ENCODE data around the gene BAK1. TPM values are rescaled to one million over a fixed set of nuclear protein-coding genes. Genes with fewer than 3 reads are reported as not detected.

Gene BAK1
- total and polyA plus RNA-seq, 2 donors, result 8.8 to 18.7 TPM

DNA sequence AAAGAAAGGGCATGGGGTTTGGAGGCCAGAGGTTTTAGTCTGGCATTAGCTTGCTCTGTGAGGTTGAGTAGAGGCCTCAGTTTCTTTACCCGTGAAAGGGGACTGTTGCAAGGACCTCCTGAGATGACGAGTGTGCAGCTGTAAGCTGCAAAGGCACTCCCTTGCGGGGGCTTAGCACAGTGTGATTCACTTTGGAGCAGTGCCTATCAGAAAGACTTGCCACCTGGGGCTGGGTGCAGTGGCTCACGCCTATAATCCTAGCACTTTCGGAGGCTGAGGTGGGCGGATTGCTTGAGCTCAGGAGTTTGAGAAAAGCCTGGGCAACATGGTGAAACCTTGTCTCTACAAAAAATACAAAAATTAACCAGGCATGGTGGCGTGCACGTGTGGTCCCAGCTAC lies 7.5 kb upstream of the BAK1 start:
- Histone ChIP-seq H3K27ac (ENCODE audit: low read depth) (no peak overlapping the region), H3K36me3 (ENCODE audit: insufficient read depth) (no peaks in the 10 kb centered on the region), H3K4me1 (ENCODE audit: insufficient read depth) (no peaks in the 10 kb centered on the region), H3K4me3 (ENCODE audit: low read depth, low read length) (no peak overlapping the region)
- WGBS, result 84% methylated on average over 8 of the region's 8 CpGs
- no peak for DNase-seq (ENCODE audit: extremely low spot score)

DNA sequence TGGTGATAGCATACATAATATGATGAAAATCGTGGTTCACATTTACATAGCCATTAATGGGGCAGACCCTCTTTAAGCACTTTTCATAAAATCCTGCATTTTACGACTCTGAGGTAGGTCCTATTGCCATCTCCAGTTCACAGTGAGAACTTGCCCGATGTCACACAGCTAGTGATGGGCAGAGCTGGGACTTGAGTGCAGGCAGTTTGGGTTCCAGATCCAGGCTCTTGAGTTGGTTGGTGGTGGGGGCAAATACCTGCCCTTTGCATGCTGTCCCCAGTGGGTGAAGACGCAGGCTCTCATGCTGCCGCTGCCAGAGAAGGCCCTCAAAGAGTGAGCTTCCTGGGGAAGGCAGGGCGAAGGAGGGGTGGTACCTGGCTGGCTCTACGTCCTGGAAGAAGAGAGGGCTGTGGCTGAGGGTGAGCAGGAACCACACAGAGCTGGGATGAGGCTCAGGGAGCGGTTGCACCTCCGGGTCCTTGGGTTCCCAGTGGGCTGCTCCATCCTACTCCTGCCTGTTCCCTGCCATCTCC lies 6.1 kb upstream of the BAK1 start:
- no peak overlapping the region for H3K4me3 ChIP-seq (ENCODE audit: low read depth, low read length)
- H3K27ac ChIP-seq (ENCODE audit: low read depth), result no peak overlapping the region
- H3K4me1 ChIP-seq (ENCODE audit: insufficient read depth), result no peaks in the 10 kb centered on the region
- H3K36me3 ChIP-seq (ENCODE audit: insufficient read depth), result no peaks in the 10 kb centered on the region
- 78% methylated on average over 9 of the region's 9 CpGs for WGBS
- no peak for DNase-seq (ENCODE audit: extremely low spot score)

DNA sequence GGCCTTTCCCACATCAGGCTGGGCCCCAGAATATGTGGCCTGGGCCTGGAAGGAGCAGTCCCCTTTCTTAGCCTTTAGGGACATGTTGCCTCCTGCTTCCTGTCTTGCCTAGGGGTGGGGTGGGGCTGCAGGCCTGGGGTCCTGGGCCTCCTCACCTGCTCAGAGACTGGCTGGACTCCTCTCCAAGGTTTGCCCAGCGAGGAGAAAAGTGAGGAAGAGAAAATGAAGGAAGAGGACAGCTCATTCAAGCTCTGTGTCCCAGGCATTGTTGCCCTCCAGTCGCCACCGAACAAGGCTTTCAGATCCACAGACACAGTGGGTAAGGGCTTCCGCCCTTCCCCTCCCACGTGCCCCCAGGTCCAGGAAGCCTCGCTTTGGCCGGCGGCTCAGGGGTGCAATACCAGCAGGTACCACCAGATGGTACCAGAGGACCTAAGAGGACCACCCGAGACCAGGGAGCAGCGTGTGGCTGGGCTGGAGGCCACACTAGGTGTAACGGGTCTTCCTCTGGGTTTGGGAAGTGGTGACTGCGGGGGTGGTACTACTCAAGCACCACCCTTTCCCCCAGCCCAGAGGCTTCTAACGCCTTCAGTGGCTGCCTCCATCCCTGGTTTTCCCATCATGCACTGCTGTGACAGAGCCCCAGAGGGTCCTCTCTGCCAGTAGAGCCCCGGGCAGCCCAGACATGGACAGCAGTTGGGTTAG lies 5.5 kb upstream of the BAK1 start:
- Histone ChIP-seq H3K36me3 (ENCODE audit: insufficient read depth) (no peaks in the 10 kb centered on the region), H3K4me3 (ENCODE audit: low read depth, low read length) (no peak overlapping the region), H3K4me1 (ENCODE audit: insufficient read depth) (no peaks in the 10 kb centered on the region), H3K27ac (ENCODE audit: low read depth) (no peak overlapping the region)
- 9% methylated on average over 14 of the region's 14 CpGs for WGBS
- no peak for DNase-seq (ENCODE audit: extremely low spot score)

DNA sequence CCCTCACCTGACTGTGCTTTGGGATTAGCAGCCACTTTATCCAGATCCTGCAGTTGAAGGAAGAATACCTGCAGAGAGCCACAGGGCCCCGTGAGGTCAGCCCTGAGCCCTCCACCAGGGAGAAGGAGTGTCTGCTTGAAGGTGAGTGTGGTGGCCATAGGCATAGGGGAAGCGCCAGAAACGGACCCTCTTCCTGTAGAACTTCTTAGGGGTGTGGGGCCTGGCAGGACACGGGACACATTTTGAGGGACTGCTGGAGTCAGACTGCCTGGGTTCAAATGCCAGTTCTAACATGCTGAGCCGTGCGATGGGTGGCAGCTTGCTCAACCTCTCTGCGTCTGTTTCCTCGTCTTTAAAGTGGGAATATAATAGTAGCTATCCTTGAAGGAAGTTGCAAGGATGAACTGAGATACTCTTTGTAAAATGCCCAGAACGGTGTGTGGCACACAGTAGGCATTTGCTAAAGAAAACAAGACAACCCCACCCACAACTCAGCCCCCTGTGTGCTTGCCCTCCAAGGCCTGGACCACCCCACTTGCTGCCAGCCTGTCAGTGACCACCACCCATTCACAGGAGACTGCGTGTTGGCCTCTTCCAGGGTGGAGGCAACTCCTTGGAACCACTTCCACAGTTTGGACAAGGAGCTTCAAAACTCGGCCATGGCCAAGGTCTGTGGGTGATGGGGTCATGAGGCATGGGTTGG lies 4.8 kb upstream of the BAK1 start:
- 80% methylated on average over 11 of the region's 11 CpGs for WGBS

DNA sequence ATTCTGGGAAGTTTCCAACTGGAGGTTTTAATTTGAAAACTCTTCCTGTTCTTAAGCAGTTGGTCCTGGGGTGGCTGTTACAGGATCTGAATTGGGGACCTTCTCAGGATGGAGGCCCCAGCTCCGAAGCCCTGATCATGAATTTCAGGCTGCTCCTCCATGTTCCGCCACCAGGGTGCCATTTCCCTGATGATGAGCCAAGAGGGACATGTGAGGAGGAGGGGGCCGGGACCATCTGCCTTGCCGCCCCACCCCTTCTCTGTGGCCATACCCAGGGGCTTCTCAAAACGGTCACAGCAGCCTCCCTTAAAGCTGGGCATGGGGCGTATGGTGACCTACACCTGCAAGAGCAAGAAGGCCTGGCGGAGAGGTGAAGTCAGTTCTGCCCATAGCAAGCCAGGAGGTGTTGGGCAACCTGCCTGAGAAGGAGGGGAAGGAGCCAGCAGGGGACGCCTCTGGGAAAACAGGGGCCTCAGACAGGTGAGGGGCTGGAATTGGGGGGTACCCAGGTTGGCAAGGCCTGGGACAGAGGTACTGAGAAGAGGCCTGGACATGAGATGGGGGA lies 3.6 kb upstream of the BAK1 start:
- Histone ChIP-seq H3K36me3 (ENCODE audit: insufficient read depth) (no peaks in the 10 kb centered on the region), H3K4me3 (ENCODE audit: low read depth, low read length) (no peak overlapping the region), H3K27ac (ENCODE audit: low read depth) (no peak overlapping the region), H3K4me1 (ENCODE audit: insufficient read depth) (peaks cover 2% of the 10 kb centered on the region)
- DNase-seq (ENCODE audit: extremely low spot score), result no peak
- 68% methylated on average over 8 of the region's 8 CpGs for WGBS

More for the DNA sequence above, 4.8 kb upstream of the BAK1 start:
- H3K4me3 ChIP-seq (ENCODE audit: low read depth, low read length), result no peak overlapping the region
- no peak overlapping the region for H3K27ac ChIP-seq (ENCODE audit: low read depth)
- DNase-seq (ENCODE audit: extremely low spot score), result no peak
- H3K36me3 ChIP-seq (ENCODE audit: insufficient read depth), result no peaks in the 10 kb centered on the region
- no peaks in the 10 kb centered on the region for H3K4me1 ChIP-seq (ENCODE audit: insufficient read depth)

DNA sequence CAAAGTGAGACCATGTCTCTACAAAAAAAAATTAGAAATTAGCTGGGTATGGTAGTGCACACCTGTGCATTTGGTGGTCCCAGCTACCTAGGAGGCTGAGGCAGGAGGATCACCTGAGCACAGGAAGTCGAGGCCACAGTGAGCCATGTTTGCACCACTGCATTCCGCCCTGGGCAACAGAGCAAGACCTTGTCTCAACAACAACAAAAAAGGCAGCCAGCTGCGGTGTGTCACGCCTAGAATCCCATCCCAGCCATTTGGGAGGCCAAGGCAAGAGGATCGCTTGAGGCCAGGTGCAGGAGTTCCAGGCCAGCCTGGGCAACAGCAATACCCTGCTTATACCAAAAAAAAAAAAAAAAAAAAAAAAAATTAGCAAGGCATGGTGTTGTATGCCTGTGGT lies 1.1 kb upstream of the BAK1 start:
- WGBS, result 88% methylated on average over 5 of the region's 5 CpGs
- Histone ChIP-seq H3K36me3 (ENCODE audit: insufficient read depth) (no peaks in the 10 kb centered on the region), H3K4me1 (ENCODE audit: insufficient read depth) (peaks cover 3% of the 10 kb centered on the region)

DNA sequence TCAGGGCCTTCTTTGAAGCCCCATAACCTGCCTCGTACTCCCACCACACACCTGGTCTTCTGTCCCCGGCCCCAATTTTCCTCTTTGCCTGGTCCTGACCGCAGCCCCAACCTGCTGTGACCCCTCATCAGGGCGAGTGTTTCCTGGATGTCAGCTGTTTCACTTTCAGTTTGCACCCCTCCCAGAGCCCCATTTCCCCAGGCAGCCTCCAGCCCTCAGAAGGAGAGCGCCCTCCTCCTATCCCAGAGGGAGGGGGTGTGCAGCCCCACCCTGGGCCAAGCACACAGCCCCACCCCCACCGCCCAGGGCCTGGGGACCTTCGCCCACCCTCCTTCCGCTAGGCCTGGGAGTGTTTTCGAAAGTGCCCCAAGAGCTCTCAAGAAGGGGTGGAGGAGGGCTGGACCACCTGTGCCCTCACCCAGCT lies 1.5 kb downstream of the BAK1 start:
- Histone ChIP-seq H3K4me1 (ENCODE audit: insufficient read depth) (peaks cover 3% of the 10 kb centered on the region), H3K36me3 (ENCODE audit: insufficient read depth) (peaks cover 6% of the 10 kb centered on the region), H3K27ac (ENCODE audit: low read depth) (peak overlapping the region; percentile 30), H3K4me3 (ENCODE audit: low read depth, low read length) (peak overlapping the region; percentile 4)
- WGBS, result 81% methylated on average over 9 of the region's 9 CpGs
- DNase-seq (ENCODE audit: extremely low spot score), result no peak

More for the DNA sequence above, 1.1 kb upstream of the BAK1 start:
- H3K27ac ChIP-seq (ENCODE audit: low read depth), result no peak overlapping the region
- DNase-seq (ENCODE audit: extremely low spot score), result no peak
- H3K4me3 ChIP-seq (ENCODE audit: low read depth, low read length), result no peak overlapping the region

GRCh38 chr6:33578164-33578563 lies 1.9 kb downstream of the BAK1 start:
- Histone ChIP-seq H3K4me1 (ENCODE audit: insufficient read depth) (peaks cover 3% of the 10 kb centered on the region), H3K27ac (ENCODE audit: low read depth) (peak overlapping the region; percentile 30), H3K36me3 (ENCODE audit: insufficient read depth) (peaks cover 6% of the 10 kb centered on the region), H3K4me3 (ENCODE audit: low read depth, low read length) (peak overlapping the region; percentile 4)
- WGBS, result 95% methylated on average over 7 of the region's 7 CpGs
- DNase-seq (ENCODE audit: extremely low spot score), result no peak

DNA sequence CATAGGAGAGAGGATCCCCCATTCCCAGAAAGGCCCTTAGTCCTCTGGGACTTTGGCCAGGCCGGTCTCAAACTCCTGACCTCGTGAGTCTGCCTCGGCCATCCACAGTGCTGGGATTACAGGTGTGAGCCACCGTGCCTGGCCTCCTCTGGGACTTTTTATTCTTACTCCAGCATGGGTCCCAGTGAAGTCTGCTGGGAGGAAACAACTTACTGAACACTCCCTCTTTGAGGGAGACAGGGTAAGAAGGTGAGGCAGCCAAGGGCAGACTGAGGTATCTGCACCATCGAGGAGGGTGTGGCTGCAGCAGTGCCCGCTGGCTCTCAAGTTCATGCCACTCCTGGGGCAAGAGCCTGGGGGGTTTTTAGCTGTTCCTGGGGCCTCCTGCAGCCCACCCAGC lies 2.4 kb downstream of the BAK1 start:
- H3K36me3 ChIP-seq (ENCODE audit: insufficient read depth), result peaks cover 6% of the 10 kb centered on the region
- peaks cover 3% of the 10 kb centered on the region for H3K4me1 ChIP-seq (ENCODE audit: insufficient read depth)
- 86% methylated on average over 6 of the region's 6 CpGs for WGBS
- no peak for DNase-seq (ENCODE audit: extremely low spot score)
- H3K4me3 ChIP-seq (ENCODE audit: low read depth, low read length), result no peak overlapping the region
- H3K27ac ChIP-seq (ENCODE audit: low read depth), result no peak overlapping the region

- Histone ChIP-seq H3K36me3 (ENCODE audit: insufficient read depth) (peaks cover 6% of the 10 kb centered on the region), H3K27ac (ENCODE audit: low read depth) (peak overlapping the region; percentile 72), H3K4me3 (ENCODE audit: low read depth, low read length) (no peak overlapping the region), H3K4me1 (ENCODE audit: insufficient read depth) (peaks cover 3% of the 10 kb centered on the region)
- WGBS, result 68% methylated on average over 9 of the region's 9 CpGs
- DNase-seq (ENCODE audit: extremely low spot score), result no peak
These were observed 3.0 kb downstream of the BAK1 start for GRCh38 chr6:33577106-33577535.

DNA sequence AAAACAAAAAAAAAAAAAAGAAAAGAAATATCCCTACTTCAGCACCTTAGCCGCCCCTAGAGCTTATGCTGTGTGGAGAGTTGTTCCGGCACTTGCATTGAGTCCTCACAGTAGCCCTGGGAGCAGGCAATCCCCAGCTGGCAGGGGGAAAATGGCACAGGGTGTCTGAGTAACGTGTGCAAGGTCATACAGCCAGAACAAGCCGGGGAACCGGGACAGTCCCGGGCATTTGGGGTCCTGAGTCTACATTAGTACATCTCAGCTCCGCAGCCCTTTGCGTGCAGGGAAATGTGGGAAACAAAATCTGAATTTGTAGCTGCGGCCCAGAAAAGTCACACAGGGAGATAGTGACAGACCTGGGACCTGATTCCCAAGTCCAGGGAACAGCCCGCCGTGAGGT lies 3.4 kb downstream of the BAK1 start:
- peaks cover 6% of the 10 kb centered on the region for H3K36me3 ChIP-seq (ENCODE audit: insufficient read depth)
- peaks cover 3% of the 10 kb centered on the region for H3K4me1 ChIP-seq (ENCODE audit: insufficient read depth)
- WGBS, result 88% methylated on average over 11 of the region's 11 CpGs
- no peak overlapping the region for H3K4me3 ChIP-seq (ENCODE audit: low read depth, low read length)
- H3K27ac ChIP-seq (ENCODE audit: low read depth), result peak overlapping the region; percentile 72
- no peak for DNase-seq (ENCODE audit: extremely low spot score)

DNA sequence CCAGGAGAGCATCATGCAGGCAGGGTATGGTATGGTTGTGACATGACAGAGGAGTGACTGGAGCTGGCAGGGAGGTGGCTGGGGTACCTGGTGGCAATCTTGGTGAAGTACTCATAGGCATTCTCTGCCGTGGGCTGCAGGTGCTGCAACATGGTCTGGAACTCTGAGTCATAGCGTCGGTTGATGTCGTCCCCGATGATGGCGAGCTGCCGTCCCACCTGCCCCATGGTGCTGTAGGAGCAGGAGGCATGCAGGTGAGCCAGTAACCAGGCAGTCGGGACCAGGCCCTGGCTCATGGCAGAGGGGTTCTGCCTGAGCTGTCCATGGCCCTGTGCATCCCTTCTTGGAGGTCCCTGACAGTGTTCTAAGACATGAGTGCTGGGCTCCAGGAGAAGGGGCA lies 4.9 kb downstream of the BAK1 start:
- Histone ChIP-seq H3K4me1 (ENCODE audit: insufficient read depth) (peaks cover 3% of the 10 kb centered on the region), H3K4me3 (ENCODE audit: low read depth, low read length) (no peak overlapping the region), H3K36me3 (ENCODE audit: insufficient read depth) (peaks cover 6% of the 10 kb centered on the region), H3K27ac (ENCODE audit: low read depth) (no peak overlapping the region)
- DNase-seq (ENCODE audit: extremely low spot score), result no peak
- WGBS, result 96% methylated on average over 8 of the region's 8 CpGs

DNA sequence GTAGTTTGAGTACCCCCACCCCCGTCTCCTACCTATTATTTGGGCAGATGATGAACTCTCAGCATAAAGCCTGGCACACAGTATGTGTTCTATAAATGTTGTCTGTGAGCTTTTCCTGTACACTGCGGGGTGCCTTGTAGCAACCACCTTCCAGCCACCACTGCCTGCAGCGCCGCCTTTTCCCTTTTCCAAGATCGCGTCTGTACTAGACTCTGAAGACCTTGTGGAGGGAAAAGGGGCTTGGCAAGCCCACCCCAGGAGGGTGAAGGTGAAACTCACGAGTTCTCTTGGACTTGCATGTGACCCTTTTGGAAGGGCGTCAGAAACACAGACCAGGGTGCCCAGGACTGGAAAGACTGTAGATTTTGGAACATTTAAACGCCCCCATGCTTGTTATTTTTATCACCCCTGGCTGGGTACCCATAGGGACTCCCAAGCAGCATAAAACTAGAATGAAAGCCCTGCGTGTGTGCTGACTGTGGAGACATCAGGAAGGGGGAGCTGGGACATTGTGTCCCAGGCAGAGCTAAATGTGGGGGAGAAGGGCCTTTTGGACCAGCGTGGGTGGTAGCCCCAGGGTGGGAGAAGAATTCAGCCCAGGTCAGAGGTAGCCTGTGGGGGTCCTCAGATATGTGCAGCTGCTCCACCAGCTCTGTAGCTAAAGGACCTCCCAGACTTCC lies 8.3 kb downstream of the BAK1 start:
- 55% methylated on average over 11 of the region's 11 CpGs for WGBS
- Histone ChIP-seq H3K27ac (ENCODE audit: low read depth) (peak overlapping the region; percentile 83), H3K36me3 (ENCODE audit: insufficient read depth) (peaks cover 6% of the 10 kb centered on the region), H3K4me3 (ENCODE audit: low read depth, low read length) (peak overlapping the region; percentile 53), H3K4me1 (ENCODE audit: insufficient read depth) (no peaks in the 10 kb centered on the region)
- DNase-seq (ENCODE audit: extremely low spot score), result no peak

Data from urinary bladder (tissue), 4 donors.